GM12878 (cell line): ENCODE data around the gene ANXA10. TPM values are rescaled to one million over a fixed set of nuclear protein-coding genes. Genes with fewer than 3 reads are reported as not detected.

Experiments
- ATAC-seq: fragments of 200-7000 bp; cut with Tn5 transposase; 3 replicates; pipeline ENCODE4 v1.9.1; 2020; ENCODE audit warnings: mild to moderate bottlenecking, moderate library complexity
- BruUV-seq: library from RNA; stranded (reverse); fragments of 400-500 nt; replicated peaks from 2 replicates; lab custom pipeline; 2021; lab: Mats Ljungman, UMichigan
- CTCF ChIA-PET: fragments of 300-600 bp; sonication (Branson Sonifier 250); formaldehyde crosslinking; extraction: SDS; loops from one replicate; lab custom pipeline; 2021; ENCODE audit warnings: inconsistent platforms; lab: Yijun Ruan, JAX
- POLR2A ChIA-PET: fragments of 350-600 bp; formaldehyde crosslinking; extraction: SDS; loops from one replicate; lab custom pipeline; 2021; ENCODE audit warnings: inconsistent platforms; lab: Charles Lee
- RAD21 ChIA-PET: fragments of 300-600 bp; sonication (Branson Sonifier 250); formaldehyde crosslinking; loops from one replicate; lab custom pipeline; 2023; ENCODE audit warnings: antibody characterized with exemption; ENCODE audit not compliant: unreplicated experiment; lab: Charles Lee
- SMC1A ChIA-PET: fragments of 300-600 bp; sonication (Branson Sonifier 250); formaldehyde crosslinking; loops from one replicate; lab custom pipeline; 2023; ENCODE audit not compliant: unreplicated experiment, uncharacterized antibody; lab: Charles Lee
- DNase-seq: peaks from one replicate; pipeline ENCODE4 v3.0.0-alpha.2; 2011; ENCODE audit warnings: low read depth, low spot score
- FAIRE-seq: peaks from 3 replicates; lab custom pipeline; 2011; peaks lifted over from hg19 to GRCh38; lab: Jason Lieb, UNC
- H2AFZ ChIP-seq: 2 replicates; pipeline ENCODE4 v1.6.0; 2011; ENCODE audit warnings: low read depth, low read length, control low read depth; ENCODE audit not compliant: control insufficient read depth
- H3K27ac ChIP-seq: 2 replicates; pipeline ENCODE4 v1.5.1; 2011; ENCODE audit warnings: control low read depth; ENCODE audit not compliant: control insufficient read depth, insufficient read depth
- H3K27me3 ChIP-seq, 2 experiments: replicated peaks in 1 of 2; 2 replicates each; pipeline versions ENCODE4 v1.6.0 to v1.6.1; 2011; ENCODE audit warnings: low read length in 1 of 2; ENCODE audit not compliant: control insufficient read depth in 2 of 2, insufficient read depth in 2 of 2
- H3K36me3 ChIP-seq, 2 experiments: 2 replicates each; pipeline ENCODE4 v1.5.1; 2011; ENCODE audit warnings: low read length in 1 of 2; ENCODE audit not compliant: control insufficient read depth in 2 of 2, insufficient read depth in 2 of 2
- H3K4me1 ChIP-seq: 2 replicates; pipeline ENCODE4 v1.6.1; 2011; ENCODE audit warnings: mild to moderate bottlenecking, low read length, moderate library complexity, mixed read lengths; ENCODE audit not compliant: control insufficient read depth, insufficient read depth
- H3K4me2 ChIP-seq: 2 replicates; pipeline ENCODE4 v1.6.0; 2011; ENCODE audit warnings: control low read depth; ENCODE audit not compliant: control insufficient read depth, insufficient read depth
- H3K4me3 ChIP-seq: fragments of 200-600 bp; sonication (generic); 2 replicates; pipeline ENCODE4 v1.5.1; 2016
- H3K79me2 ChIP-seq: 2 replicates; pipeline ENCODE4 v1.6.0; 2011; ENCODE audit warnings: low read length; ENCODE audit not compliant: control insufficient read depth, insufficient read depth
- H3K9ac ChIP-seq: 2 replicates; pipeline ENCODE4 v1.8.0; 2011; ENCODE audit warnings: low read length, control low read depth, mixed read lengths; ENCODE audit not compliant: control insufficient read depth, insufficient read depth
- H3K9me3 ChIP-seq: replicated peaks from 3 replicates; pipeline ENCODE4 v1.5.1; 2011; ENCODE audit warnings: mild to moderate bottlenecking, low read length; ENCODE audit not compliant: control insufficient read depth, insufficient read depth
- H4K20me1 ChIP-seq: 2 replicates; pipeline ENCODE4 v1.6.0; 2011; ENCODE audit not compliant: control insufficient read depth, insufficient read depth
- BMI1 ChIP-seq: fragments of 450-650 bp; IDR thresholded peaks from 2 replicates; pipeline ENCODE4 v1.6.1; 2016; ENCODE audit warnings: mild to moderate bottlenecking, moderate library complexity, borderline replicate concordance
- CEBPB ChIP-seq, 2 experiments: fragments of 150-350 bp in 1 of 2; IDR thresholded peaks; 2 replicates each; pipeline ENCODE4 v1.6.1; 2012 to 2014; ENCODE audit warnings: low read depth in 2 of 2, low read length in 2 of 2, borderline replicate concordance in 1 of 2, inconsistent platforms in 1 of 2
- CTCF ChIP-seq, 3 experiments: IDR thresholded peaks in 2 of 3; conservative IDR thresholded peaks in 1 of 3; 2 replicates each; pipeline ENCODE4 v1.5.1; 2011; ENCODE audit warnings: low read depth in 3 of 3, low read length in 3 of 3, mild to moderate bottlenecking in 3 of 3, control low read depth in 2 of 3, moderate library complexity in 2 of 3, inconsistent platforms in 1 of 3, mixed read lengths in 1 of 3; ENCODE audit not compliant: control insufficient read depth in 2 of 3, insufficient read depth in 1 of 3; ENCODE audit errors: extremely low read depth in 1 of 3
- DPF2 ChIP-seq: fragments of 450-650 bp; IDR thresholded peaks from 2 replicates; pipeline ENCODE4 v1.6.1; 2017; ENCODE audit warnings: mild to moderate bottlenecking
- HDAC2 ChIP-seq: fragments of 200-600 bp; sonication (generic); IDR thresholded peaks from 2 replicates; pipeline ENCODE4 v1.6.1; 2017
- MEF2B ChIP-seq: fragments of 450-650 bp; IDR thresholded peaks from 2 replicates; pipeline ENCODE4 v1.6.1; 2018; ENCODE audit warnings: mild to moderate bottlenecking, moderate library complexity; ENCODE audit not compliant: partially characterized antibody, poor library complexity, severe bottlenecking
- NBN ChIP-seq: fragments of 450-650 bp; IDR thresholded peaks from 2 replicates; pipeline ENCODE4 v1.6.1; 2016
- NFIC ChIP-seq: IDR thresholded peaks from 2 replicates; pipeline ENCODE4 v1.6.1; 2012; ENCODE audit warnings: low read depth, mild to moderate bottlenecking, inconsistent platforms, low read length, moderate library complexity
- NR2C1 ChIP-seq: fragments of 450-650 bp; IDR thresholded peaks from 2 replicates; pipeline ENCODE4 v1.6.1; 2017; ENCODE audit warnings: antibody characterized with exemption, mild to moderate bottlenecking, moderate library complexity
- NR2F1 ChIP-seq: fragments of 450-650 bp; conservative IDR thresholded peaks from 2 replicates; pipeline ENCODE4 v1.6.1; 2017; ENCODE audit warnings: mild to moderate bottlenecking
- PAX5 ChIP-seq: IDR thresholded peaks from 2 replicates; pipeline ENCODE4 v1.6.1; 2011; ENCODE audit warnings: low read depth, low read length, borderline replicate concordance
- RCOR1 ChIP-seq: conservative IDR thresholded peaks from 2 replicates; pipeline ENCODE4 v1.6.1; 2012; ENCODE audit warnings: low read depth, low read length, improper control_type of control experiment
- REST ChIP-seq: IDR thresholded peaks from 2 replicates; pipeline ENCODE4 v1.6.1; 2012; ENCODE audit warnings: mild to moderate bottlenecking, low read depth, low read length
- SMAD1 ChIP-seq: fragments of 450-650 bp; IDR thresholded peaks from 2 replicates; pipeline ENCODE4 v1.6.1; 2018; ENCODE audit warnings: mild to moderate bottlenecking, low read depth; ENCODE audit not compliant: partially characterized antibody
- SP1 ChIP-seq: IDR thresholded peaks from one replicate; pipeline ENCODE4 v1.6.1; 2011; ENCODE audit warnings: low read depth, low read length
- TBL1XR1 ChIP-seq: IDR thresholded peaks from 2 replicates; pipeline ENCODE4 v1.6.1; 2012; ENCODE audit warnings: low read depth, low read length, improper control_type of control experiment
- TCF3 ChIP-seq: IDR thresholded peaks from 2 replicates; pipeline ENCODE4 v1.6.1; 2012; ENCODE audit warnings: low read depth, mild to moderate bottlenecking, low read length, borderline replicate concordance; ENCODE audit not compliant: insufficient read depth
- ZNF274 ChIP-seq: IDR thresholded peaks from one replicate; pipeline ENCODE4 v1.8.0; 2011; ENCODE audit not compliant: insufficient read length, insufficient read depth
- WGBS: methylation state at CpG from one replicate; pipeline ENCODE4 v1.1.6; 2016; ENCODE audit warnings: low lambda C conversion rate; ENCODE audit not compliant: insufficient replicate concordance, insufficient coverage; ENCODE audit errors: missing lambda C conversion rate; 5-methylcytosine and 5-hydroxymethylcytosine counted together
- in situ Hi-C: fragments of 300-500 bp; cut with MboI; formaldehyde crosslinking; loops from 9 replicates; pipeline ENCODE4 v1.14.3; 2018; ENCODE audit warnings: mixed read lengths
- intact Hi-C: fragments of 100-400 bp; cut with micrococcal nuclease; formaldehyde crosslinking; loops from one replicate; pipeline ENCODE4 v1.14.2; 2022; ENCODE audit not compliant: unreplicated experiment
- polyA plus RNA-seq, 11 experiments: library from polyadenylated mRNA; depleted of rRNA in 4 of 11; unstranded in 6 of 11; stranded (reverse) in 5 of 11; fragments of >200 nt; fragmentation: Nextera tagmentation in 4 of 11; fragmentation: Illumina TruSeq in 1 of 11; extraction: Ambion mirVana in 4 of 11; extraction: Trizol in 1 of 11; gene quantifications; 1 replicate in 1 of 11; 2 replicates in 10 of 11; pipeline versions ENCODE4 v1.2.1 to v1.2.3, GENCODE V29; 2011 to 2016; ENCODE audit warnings: inconsistent platforms in 2 of 11, missing spikeins in 2 of 11, low read depth in 1 of 11
- total RNA-seq, 4 experiments: library from RNA; depleted of rRNA in 3 of 4; stranded (reverse); fragments of >200 nt in 3 of 4; fragmentation: Illumina TruSeq in 1 of 4; extraction: Trizol in 1 of 4; gene quantifications; 2 replicates each; pipeline versions ENCODE4 v1.2.1 to v1.2.3, GENCODE V29; 2013 to 2021

Gene ANXA10
- total and polyA plus RNA-seq, 10 of the 15 experiments (the other 5 are each of a cell fraction or from before 2014, with no cell fraction given), result not detected

- TF ChIP-seq REST, result no peak
- TF ChIP-seq RCOR1, result no peak
- no peak for TF ChIP-seq MEF2B
- TF ChIP-seq PAX5, result no peak
- TF ChIP-seq SMAD1, result no peak
- no peak for TF ChIP-seq NR2C1
- TF ChIP-seq HDAC2, result no peak
- no peak for TF ChIP-seq ZNF274
These were observed 40.8 kb upstream of the ANXA10 start (continued) for GRCh38 chr4:168051526-168051925.

- ChIA-PET POLR2A (no interaction called here), CTCF (no interaction called here), RAD21 (interaction anchor here (0.7 to 1.3 kb wide), 2 partner anchors 14 to 96 kb away, joined by 3 read pairs; no protein-coding TSS in a partner anchor), SMC1A (interaction anchor here (0.9 to 2.2 kb wide), 5 partner anchors 10 to 44 kb away, joined by 3 to 11 read pairs (median 3); no protein-coding TSS in a partner anchor)
- no peak overlapping the region for H3K4me3 ChIP-seq
- H3K9me3 ChIP-seq, result no peaks in the 10 kb centered on the region
- intact Hi-C loops, result no loop called here
- H3K79me2 ChIP-seq, result no peaks in the 10 kb centered on the region
- H4K20me1 ChIP-seq, result no peaks in the 10 kb centered on the region
- no TSS peak for BruUV-seq
- H3K9ac ChIP-seq, result no peak overlapping the region
- peak; percentile 97 for ATAC-seq
- no peak overlapping the region for H3K4me2 ChIP-seq
- H3K36me3 ChIP-seq, result no peaks in the 10 kb centered on the region
- no peak overlapping the region for H2AFZ ChIP-seq
- no peaks in the 10 kb centered on the region for H3K4me1 ChIP-seq
- H3K27me3 ChIP-seq, result no peaks in the 10 kb centered on the region
- no peak overlapping the region for H3K27ac ChIP-seq
- no peak for FAIRE-seq
- in situ Hi-C loops, result no loop called here
- DNase-seq, result peak; percentile 24
- WGBS, result 0% methylated on average over 3 of the region's 3 CpGs
- TF ChIP-seq BMI1, result no peak; the same call in 1 of the 2 replicates
- TF ChIP-seq DPF2, result 0 out of 2 replicates have a peak, but pooled peaks have one; percentile 32
- no peak for TF ChIP-seq NFIC
- 0 out of 2 replicates have a peak, but pooled peaks have one; percentile 26 for TF ChIP-seq NBN
- TF ChIP-seq CTCF (IDR thresholded peaks at IDR 0.05 in 2 of 3, conservative IDR thresholded peaks at IDR 0.05 in 1 of 3; ENCODE audit: control insufficient read depth in 2 of 3, extremely low read depth in 1 of 3, insufficient read depth in 1 of 3, low read depth in 3 of 3, low read length in 3 of 3), result no peak
- no peak for TF ChIP-seq CEBPB (IDR thresholded peaks at IDR 0.05; ENCODE audit: borderline replicate concordance in 1 of 2, low read depth in 2 of 2, low read length in 2 of 2)
- peak; percentile 82; the same call in 1 of the 2 replicates for TF ChIP-seq TCF3
- TF ChIP-seq NR2F1, result peak; percentile 76
- no peak for TF ChIP-seq TBL1XR1
- TF ChIP-seq SP1, result no peak
These were observed 34.9 kb upstream of the ANXA10 start for GRCh38 chr4:168057412-168057811.
